PFSK-1 (cell line): ENCODE data around the gene KCNQ1.

ENCODE experiments used
- FOXP2 ChIP-seq: optimal IDR thresholded peaks from 2 replicates; pipeline ENCODE3; 2011; ENCODE audit warnings: borderline replicate concordance, control low read depth, inconsistent platforms; ENCODE audit not compliant: insufficient read depth; ENCODE audit errors: extremely low read length, extremely low read depth
- POLR2AphosphoS5 ChIP-seq: IDR thresholded peaks from 2 replicates; pipeline ENCODE4 v1.6.1; 2012; ENCODE audit warnings: low read depth, mild to moderate bottlenecking, control low read depth, low read length, moderate library complexity
- REST ChIP-seq, 2 experiments: IDR thresholded peaks; 2 replicates each; pipeline versions ENCODE4 v1.6.1 to v1.8.0; 2011 to 2012; ENCODE audit warnings: low read depth in 2 of 2, low read length in 2 of 2, control low read depth in 1 of 2, inconsistent platforms in 1 of 2, mild to moderate bottlenecking in 1 of 2, moderate library complexity in 1 of 2; ENCODE audit not compliant: insufficient read depth in 1 of 2
- SIN3A ChIP-seq: IDR thresholded peaks from 2 replicates; pipeline ENCODE4 v1.6.1; 2012; ENCODE audit warnings: mild to moderate bottlenecking, low read length, moderate library complexity, borderline replicate concordance; ENCODE audit not compliant: insufficient read depth
- TAF1 ChIP-seq: IDR thresholded peaks from 2 replicates; pipeline ENCODE4 v1.6.1; 2012; ENCODE audit warnings: low read length, control low read depth, borderline replicate concordance; ENCODE audit not compliant: insufficient read depth

Gene KCNQ1

GRCh38 chr11:2841411-2842190 lies 396.8 kb downstream of the KCNQ1 start:
- TF ChIP-seq SIN3A (no peak), POLR2AphosphoS5 (no peak), FOXP2 (no peak), TAF1 (no peak), REST (IDR thresholded peaks at IDR 0.05; ENCODE audit: insufficient read depth in 1 of 2, low read depth in 2 of 2, low read length in 2 of 2) (no peak)

- no peak for TF ChIP-seq TAF1
- TF ChIP-seq POLR2AphosphoS5 = no peak
- no peak for TF ChIP-seq REST (IDR thresholded peaks at IDR 0.05; ENCODE audit: insufficient read depth in 1 of 2, low read depth in 2 of 2, low read length in 2 of 2)
- TF ChIP-seq FOXP2 = no peak
- TF ChIP-seq SIN3A = no peak
Observed at GRCh38 chr11:2842876-2843275, 398.1 kb downstream of the KCNQ1 start.

GRCh38 chr11:2843551-2843950 lies 398.7 kb downstream of the KCNQ1 start:
- TF ChIP-seq SIN3A = no peak
- no peak for TF ChIP-seq REST (IDR thresholded peaks at IDR 0.05; ENCODE audit: insufficient read depth in 1 of 2, low read depth in 2 of 2, low read length in 2 of 2)
- no peak for TF ChIP-seq POLR2AphosphoS5
- TF ChIP-seq TAF1 = no peak
- TF ChIP-seq FOXP2 = no peak

- TF ChIP-seq POLR2AphosphoS5 (no peak), SIN3A (no peak), FOXP2 (no peak), REST (IDR thresholded peaks at IDR 0.05; ENCODE audit: insufficient read depth in 1 of 2, low read depth in 2 of 2, low read length in 2 of 2) (no peak), TAF1 (no peak)
Observed at GRCh38 chr11:2844116-2844842, 399.5 kb downstream of the KCNQ1 start.
